GM18508 (cell line): ENCODE results near the gene CDKN2AIPNL.
"Not testable (repeated sequence)": the region's sequence is repeated elsewhere in the genome, so short reads cannot be mapped to it uniquely, and the experiment has no call there.

Experiments
- ATAC-seq: cut with Tn5 transposase; IDR thresholded peaks from one replicate; pipeline ENCODE4 v1.9.1; 2021; ENCODE audit warnings: moderate number of reproducible peaks; ENCODE audit not compliant: insufficient read depth, unreplicated experiment

CDKN2AIPNL gene

GRCh38 chr5:134409321-134409720 lies 2.4 kb downstream of the CDKN2AIPNL start:
- no peak for ATAC-seq

- ATAC-seq = no peak
Measured at GRCh38 chr5:134406390-134406789, 5.3 kb downstream of the CDKN2AIPNL start.

- ATAC-seq = no peak
Measured at GRCh38 chr5:134403951-134404350, 7.7 kb downstream of the CDKN2AIPNL start.

GRCh38 chr5:134398609-134399155 lies 13.0 kb downstream of the CDKN2AIPNL start:
- ATAC-seq = no peak

- no peak for ATAC-seq
Measured at GRCh38 chr5:134397196-134397595, 14.5 kb downstream of the CDKN2AIPNL start.

GRCh38 chr5:134396274-134396673 lies 15.4 kb downstream of the CDKN2AIPNL start:
- no peak for ATAC-seq

- ATAC-seq = no peak
Measured at GRCh38 chr5:134394932-134395331, 16.7 kb downstream of the CDKN2AIPNL start.

GRCh38 chr5:134392301-134392700 lies 19.4 kb downstream of the CDKN2AIPNL start:
- ATAC-seq = no peak

- no peak for ATAC-seq
Measured at GRCh38 chr5:134387443-134387842, 24.2 kb downstream of the CDKN2AIPNL start.

GRCh38 chr5:134383980-134384697 lies 27.5 kb downstream of the CDKN2AIPNL start:
- no peak for ATAC-seq

- ATAC-seq = not testable (repeated sequence)
Measured at GRCh38 chr5:134382204-134382603, 29.5 kb downstream of the CDKN2AIPNL start.

- ATAC-seq = no peak
Measured at GRCh38 chr5:134380346-134380745, 31.3 kb downstream of the CDKN2AIPNL start.

GRCh38 chr5:134374232-134374631 lies 37.4 kb downstream of the CDKN2AIPNL start:
- ATAC-seq = no peak

- ATAC-seq = not testable (repeated sequence)
Measured at GRCh38 chr5:134373633-134374032, 38.0 kb downstream of the CDKN2AIPNL start.

GRCh38 chr5:134371834-134372340 lies 39.8 kb downstream of the CDKN2AIPNL start:
- no peak for ATAC-seq

- ATAC-seq = peak; percentile 61
Measured at GRCh38 chr5:134370871-134371833, 40.5 kb downstream of the CDKN2AIPNL start, which contains the start of gene UBE2B. Gene UBE2B (plus strand): TSS chr5:134371569. CDS start chr5:134371596, 27 bp downstream.

GRCh38 chr5:134370311-134370870 lies 41.3 kb downstream of the CDKN2AIPNL start:
- peak; percentile 2 for ATAC-seq

- no peak for ATAC-seq
Measured at GRCh38 chr5:134365604-134366003, 46.1 kb downstream of the CDKN2AIPNL start.

- ATAC-seq = no peak
Measured at GRCh38 chr5:134355681-134356080, 56.0 kb downstream of the CDKN2AIPNL start.
